ENCODE measurements around the gene FAM168B.

The FAM168B gene

GRCh38 chr2:131055169-131056065 is 37.8 kb downstream of the FAM168B start:
- no peak for DNase-seq

- DNase-seq, result no peak
These were observed 38.8 kb downstream of the FAM168B start for GRCh38 chr2:131054488-131054887.

GRCh38 chr2:131052741-131053263 is 40.5 kb downstream of the FAM168B start:
- no peak for DNase-seq

DNA sequence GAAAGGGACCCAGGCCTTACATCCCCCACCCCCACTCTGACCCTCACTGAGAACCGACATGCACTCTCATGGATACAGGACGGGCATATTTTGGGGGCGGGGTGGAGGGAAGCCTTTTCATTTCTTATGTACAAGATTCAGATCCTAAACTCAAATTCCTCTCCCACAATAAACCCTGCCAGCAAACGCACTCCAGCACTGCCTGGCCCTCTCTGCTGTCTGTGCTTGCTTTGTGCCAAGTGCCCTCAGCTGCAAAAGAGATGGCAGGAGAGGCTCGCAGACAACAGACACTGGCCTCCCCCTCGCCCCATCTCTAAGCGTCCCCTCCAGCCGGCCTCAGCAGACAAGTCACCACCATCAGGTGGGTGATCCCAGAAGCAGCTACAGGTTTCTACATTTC is 42.4 kb downstream of the FAM168B start:
- DNase-seq, result no peak

- DNase-seq, result no peak
These were observed 44.0 kb downstream of the FAM168B start for GRCh38 chr2:131049150-131049718.

GRCh38 chr2:131048641-131049040 is 44.6 kb downstream of the FAM168B start:
- no peak for DNase-seq

DNA sequence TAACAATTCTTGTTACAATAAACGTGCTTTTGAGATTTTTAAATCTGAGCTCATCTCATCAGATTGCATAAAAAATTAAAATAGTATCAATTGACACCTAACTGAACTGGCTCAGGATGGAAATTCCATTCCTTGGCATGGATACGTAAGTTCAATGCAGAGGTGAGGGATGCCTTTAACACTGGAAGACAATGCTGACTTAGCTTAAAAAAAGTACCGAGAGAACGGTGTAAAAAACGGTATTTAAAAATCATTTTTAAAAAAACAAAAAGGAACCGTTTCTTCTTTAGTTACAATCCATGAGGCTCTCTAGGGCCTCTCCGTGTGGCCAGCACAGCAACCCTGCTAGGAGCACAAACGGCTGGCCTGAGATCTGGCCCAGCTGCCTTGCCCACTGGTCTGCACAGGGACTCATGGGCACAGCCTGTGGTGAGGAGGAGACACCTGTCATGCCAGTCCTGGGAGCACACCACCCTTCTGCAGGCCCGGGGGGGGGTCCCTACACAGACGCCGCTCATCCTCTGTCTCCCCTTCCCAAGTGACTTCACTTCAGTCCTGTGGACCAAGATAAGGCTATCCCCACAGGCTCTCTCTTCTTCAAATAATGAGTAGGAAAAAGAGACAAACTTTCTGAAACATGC is 45.2 kb downstream of the FAM168B start:
- DNase-seq, result no peak

DNA sequence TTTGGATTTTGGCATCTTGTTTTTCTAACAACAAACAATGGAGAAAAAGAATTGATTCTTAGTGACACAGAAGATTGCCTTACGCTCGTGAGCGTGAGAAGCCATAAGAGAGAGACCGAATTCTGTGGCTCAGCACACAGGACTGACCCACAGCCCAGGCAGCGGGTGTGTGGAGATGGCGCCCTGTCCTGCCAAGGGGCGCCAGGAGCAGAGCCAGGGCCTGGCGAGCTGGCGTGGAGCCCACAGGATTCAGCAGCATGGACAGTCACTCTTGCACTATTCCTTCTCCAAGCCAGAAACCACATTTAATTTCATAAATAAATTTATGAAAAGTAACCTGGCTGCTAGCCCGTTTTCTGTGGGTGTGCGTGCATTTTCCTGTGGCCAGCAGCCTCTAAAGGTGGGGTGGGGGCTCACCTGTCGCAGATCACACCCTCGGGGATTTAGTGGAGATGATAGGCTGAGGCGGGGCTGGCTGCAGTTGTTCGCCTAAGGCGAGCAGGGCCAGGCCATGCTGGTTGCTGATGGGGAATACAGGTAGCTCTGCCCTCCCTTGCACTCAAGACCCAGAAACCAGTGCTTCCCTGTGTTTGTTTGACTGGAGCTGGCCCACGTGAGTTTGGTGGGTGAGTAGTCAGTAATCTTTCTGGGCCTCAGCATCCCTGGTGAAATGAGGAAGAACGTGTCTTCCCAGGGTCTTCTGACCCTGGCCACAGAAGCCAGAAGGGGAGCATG is 46.2 kb downstream of the FAM168B start:
- no peak for DNase-seq

DNA sequence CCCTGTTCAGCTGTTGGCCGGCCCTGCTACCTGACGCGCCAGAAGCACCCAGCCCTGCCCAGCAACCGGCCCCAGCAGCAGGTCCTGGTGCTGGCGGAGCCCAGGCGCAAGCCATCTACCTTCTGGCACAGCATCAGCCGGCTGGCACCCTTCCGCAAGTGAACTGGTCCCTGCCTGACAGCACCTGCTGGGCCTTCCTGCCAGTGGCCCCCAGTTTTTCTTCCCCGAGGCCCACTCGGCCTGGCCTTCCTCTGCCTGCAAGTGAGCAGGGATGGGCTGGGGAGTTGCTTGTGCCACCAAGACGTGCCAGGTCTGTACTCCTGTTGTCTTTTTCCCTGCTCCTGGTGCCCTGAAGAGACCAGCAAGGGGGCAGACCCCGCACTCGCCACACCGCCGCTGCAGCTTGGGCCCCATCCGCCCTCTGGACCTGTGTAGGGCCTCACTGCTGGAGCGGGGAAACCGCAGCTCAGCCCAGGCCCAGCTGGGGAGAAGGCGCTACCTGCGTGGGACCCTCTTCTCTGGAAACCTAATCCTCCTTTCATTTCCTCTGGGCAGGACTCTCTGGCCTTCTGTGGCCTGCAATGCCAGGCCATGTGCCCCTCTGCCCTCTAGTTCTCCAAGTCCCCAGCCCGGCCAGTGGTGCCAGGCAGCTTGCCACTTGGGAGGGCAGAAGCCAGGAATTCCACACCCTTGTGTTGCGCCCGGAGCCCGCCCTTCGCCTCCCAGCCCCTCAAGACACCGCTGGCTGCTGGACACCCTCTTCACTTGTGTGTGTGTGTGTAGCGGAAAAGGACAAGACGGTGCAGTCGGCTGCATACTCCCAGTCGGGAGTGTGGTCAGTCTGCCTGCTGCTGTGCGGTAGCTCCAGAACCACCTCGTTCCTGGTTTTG is 47.0 kb downstream of the FAM168B start:
- no peak for DNase-seq

GRCh38 chr2:131045286-131046027 is 47.8 kb downstream of the FAM168B start:
- no peak for DNase-seq

- no peak for DNase-seq
These were observed 48.5 kb downstream of the FAM168B start for GRCh38 chr2:131044757-131045150.

GRCh38 chr2:131044075-131044756 is 49.0 kb downstream of the FAM168B start:
- DNase-seq, result no peak

DNA sequence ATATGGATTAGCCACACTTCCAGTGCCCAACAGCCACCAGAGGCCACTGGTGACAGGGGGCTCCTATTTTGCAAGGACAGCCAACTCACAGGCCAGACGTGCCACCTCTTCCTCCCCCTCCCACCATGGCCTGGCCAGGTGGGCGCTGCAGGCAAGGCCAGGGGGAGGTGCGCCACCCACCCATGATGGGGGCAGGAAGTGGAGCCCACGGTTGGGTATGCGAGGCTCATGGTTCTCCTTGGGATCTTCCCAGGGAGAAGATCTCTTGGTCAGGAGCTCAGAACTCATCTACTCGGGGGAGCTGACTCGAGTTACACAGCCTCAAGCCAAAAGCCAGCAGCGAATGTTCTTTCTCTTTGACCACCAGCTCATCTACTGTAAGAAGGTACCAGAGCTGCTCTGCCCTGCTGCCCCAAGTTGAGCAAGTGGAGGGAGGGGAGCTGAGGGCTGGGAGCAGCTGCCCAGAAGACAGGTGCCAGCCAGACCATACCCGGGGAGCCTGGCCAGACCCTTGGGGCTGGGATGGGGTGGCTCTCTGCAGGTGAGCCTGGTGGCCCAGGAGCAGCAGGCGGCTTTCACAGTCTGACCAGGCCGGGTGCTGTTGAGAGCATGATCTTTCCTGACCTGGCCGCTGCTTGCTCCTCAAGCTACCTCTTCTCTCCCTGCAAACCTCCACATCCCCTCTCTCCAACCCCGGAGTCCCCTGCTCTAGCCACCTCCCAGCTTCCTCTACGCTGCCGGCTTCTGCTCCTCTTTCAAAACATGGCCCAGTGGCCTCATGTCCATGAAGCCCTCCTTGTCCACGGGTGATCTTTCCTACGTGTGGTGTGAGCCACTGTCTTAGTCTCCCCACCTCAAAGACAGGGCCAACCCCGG is 49.8 kb downstream of the FAM168B start:
- DNase-seq, result no peak

DNA sequence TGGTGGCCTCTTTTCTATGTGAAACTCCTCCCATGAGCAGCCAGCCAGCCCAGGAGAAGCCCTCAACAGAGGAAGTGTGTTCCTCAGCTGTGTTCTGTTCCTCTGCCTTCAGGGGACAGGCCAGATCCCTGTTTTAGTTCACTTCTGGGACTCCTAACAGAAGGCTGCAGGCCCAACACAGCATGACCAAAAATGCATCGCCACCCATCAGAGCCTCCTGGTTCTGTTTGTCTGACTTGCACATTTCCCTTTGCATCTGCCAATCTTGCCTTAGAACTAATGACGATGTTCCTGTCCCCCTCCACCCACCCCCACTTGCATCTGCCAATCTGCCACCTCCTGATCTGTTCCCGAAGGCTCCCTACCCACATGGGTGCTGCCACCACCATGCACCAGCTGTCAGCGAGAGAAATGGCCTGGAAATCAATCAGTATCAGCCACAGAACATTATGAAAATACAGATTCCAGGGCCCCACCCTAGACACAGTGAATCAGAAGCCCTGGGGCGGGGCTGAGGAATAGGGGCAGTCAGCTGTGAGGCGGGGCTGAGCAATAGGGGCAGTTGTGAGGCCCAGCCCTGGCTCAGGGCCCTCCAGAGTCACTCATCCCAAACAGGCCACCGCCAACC is 51.0 kb downstream of the FAM168B start:
- peak; percentile 57 for DNase-seq

GRCh38 chr2:131041402-131042147 is 51.7 kb downstream of the FAM168B start:
- DNase-seq, result no peak

- no peak for DNase-seq
These were observed 52.4 kb downstream of the FAM168B start for GRCh38 chr2:131040661-131041401.

DNA sequence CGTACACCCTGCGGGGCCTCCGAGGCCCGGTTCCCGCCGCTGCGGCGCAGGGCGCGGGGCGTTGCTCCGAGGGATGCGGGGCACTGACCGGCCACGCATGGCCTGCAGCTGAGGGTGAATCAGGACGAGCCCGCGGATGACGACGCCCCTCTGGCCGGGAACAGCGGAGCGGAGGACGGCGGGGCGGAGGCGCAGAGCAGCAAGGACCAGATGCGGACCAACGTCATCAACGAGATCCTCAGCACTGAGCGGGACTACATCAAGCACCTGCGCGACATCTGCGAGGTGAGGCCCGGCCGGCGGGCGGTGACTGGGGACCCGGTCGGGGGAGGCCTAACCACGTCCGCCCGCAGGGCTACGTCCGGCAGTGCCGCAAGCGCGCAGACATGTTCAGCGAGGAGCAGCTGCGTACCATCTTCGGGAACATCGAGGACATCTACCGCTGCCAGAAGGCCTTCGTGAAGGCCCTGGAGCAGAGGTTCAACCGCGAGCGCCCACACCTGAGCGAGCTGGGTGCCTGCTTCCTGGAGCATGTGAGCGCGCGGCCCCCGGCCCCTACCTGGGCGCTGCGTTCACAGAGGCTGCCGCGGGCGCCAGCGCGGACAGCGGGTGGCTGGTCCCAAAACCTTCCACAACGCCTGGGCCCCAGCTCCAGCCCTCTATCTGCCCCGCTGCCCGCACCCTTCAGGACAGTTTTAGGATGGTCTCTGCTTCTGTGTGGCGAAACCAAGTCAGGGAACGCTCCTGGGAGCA is 53.2 kb downstream of the FAM168B start:
- DNase-seq, result no peak
